Astrocyte (in vitro differentiated cells and primary cell): ENCODE measurements around the gene KCNQ1OT1.

ENCODE experiments used
- EZH2 ChIP-seq: IDR thresholded peaks from 2 replicates; pipeline ENCODE4 v1.6.1; 2012; ENCODE audit warnings: mild to moderate bottlenecking, low read length, inconsistent platforms; ENCODE audit not compliant: insufficient read depth
- TF ChIP-seq, protein P1 (sequence below): IDR thresholded peaks from 2 replicates; pipeline ENCODE4 v1.5.1; 2011; ENCODE audit warnings: low read depth, mild to moderate bottlenecking, inconsistent platforms, low read length, moderate library complexity; ENCODE audit not compliant: insufficient read depth

DNA sequence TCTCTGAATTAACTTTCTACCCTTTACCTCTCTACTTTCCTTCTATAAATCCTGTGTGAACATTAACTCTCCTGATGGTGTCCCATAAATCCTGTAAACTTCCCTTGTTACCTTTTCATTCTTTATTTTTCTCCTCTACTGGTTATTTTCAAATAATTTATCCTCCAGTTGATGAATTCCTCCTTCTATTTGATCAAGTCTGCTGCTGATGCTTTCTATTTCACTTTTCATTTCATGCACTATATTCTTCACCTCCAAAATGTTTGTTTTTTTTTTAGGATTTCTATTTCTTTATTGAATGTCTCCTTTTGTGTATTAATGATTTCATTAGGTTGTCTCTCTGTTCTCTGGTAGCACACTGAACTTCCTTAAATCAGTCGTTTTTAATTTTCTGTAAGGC is 68.6 kb downstream of the KCNQ1OT1 start:
- TF ChIP-seq, protein P1, sequence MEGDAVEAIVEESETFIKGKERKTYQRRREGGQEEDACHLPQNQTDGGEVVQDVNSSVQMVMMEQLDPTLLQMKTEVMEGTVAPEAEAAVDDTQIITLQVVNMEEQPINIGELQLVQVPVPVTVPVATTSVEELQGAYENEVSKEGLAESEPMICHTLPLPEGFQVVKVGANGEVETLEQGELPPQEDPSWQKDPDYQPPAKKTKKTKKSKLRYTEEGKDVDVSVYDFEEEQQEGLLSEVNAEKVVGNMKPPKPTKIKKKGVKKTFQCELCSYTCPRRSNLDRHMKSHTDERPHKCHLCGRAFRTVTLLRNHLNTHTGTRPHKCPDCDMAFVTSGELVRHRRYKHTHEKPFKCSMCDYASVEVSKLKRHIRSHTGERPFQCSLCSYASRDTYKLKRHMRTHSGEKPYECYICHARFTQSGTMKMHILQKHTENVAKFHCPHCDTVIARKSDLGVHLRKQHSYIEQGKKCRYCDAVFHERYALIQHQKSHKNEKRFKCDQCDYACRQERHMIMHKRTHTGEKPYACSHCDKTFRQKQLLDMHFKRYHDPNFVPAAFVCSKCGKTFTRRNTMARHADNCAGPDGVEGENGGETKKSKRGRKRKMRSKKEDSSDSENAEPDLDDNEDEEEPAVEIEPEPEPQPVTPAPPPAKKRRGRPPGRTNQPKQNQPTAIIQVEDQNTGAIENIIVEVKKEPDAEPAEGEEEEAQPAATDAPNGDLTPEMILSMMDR: no peak
- TF ChIP-seq EZH2: no peak
